NCI-H526 (cell line): ENCODE results near the gene IL17F.

ENCODE experiments used
- DNase-seq, 2 experiments: peaks; one replicate each; lab custom pipeline; 2025; lab: John Stamatoyannopoulos, UW

Gene IL17F

DNA sequence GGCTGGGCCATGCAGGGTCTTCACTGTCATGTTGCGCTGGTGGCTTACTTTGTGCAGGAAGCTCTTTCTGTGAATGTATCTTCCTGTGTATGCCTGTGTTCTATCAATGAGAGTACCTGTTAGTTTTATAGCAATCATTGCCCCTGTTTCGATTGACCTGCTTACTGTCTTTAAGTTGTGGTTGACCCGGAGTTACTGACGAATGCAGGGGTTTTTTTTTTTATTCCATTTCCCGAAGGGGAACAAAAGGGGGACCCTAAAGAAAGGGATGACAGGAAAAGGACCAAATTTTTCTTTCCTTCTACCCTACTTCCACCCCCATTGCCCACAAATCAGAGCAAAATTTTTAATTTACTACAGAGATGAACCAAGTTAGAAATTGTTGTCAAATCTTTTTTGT lies at the start of gene IL17F:
IL17F (minus strand) TSS at position 101 of the 400 bp plus-strand sequence; CDS start at position 30, 71 bp downstream.
- no peak for DNase-seq

DNA sequence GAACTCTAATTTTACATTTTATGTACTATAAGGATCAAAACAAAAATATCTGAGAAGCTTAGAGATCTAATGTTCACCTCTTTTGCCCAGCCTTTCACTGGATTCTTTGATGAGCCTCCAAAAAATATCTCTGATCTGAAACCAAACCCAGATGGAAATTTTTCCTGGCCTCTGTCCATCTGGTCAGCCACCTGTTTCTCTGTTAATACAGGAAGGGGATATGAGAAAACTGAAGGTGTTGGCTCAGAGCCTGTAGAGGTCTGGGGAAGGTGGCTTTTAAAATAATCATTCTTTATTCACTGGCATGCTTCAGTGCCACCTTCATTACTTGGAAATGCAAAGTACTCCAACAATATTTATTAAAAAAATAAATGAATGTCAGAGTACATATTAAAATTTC lies 48.8 kb upstream of the IL17F start:
- no peak for DNase-seq

DNA sequence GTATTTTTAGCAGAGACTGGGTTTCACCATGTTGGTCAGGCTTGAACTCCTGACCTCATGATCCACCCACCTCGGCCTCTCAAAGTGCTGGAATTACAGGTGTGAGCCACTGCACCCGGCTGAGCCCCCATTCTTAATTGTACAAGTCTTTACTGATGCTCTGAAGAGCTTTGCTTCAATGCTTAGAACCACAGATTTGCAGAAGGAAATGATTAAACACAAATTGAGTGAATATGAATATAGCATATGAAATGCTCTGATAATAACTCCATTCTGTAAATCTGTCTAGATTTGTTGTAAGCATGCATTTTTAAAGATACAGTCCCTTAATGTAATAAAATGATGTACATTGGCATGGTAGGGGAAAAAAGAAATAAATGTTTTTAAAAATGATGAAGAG lies 44.5 kb upstream of the IL17F start:
- no peak for DNase-seq

DNA sequence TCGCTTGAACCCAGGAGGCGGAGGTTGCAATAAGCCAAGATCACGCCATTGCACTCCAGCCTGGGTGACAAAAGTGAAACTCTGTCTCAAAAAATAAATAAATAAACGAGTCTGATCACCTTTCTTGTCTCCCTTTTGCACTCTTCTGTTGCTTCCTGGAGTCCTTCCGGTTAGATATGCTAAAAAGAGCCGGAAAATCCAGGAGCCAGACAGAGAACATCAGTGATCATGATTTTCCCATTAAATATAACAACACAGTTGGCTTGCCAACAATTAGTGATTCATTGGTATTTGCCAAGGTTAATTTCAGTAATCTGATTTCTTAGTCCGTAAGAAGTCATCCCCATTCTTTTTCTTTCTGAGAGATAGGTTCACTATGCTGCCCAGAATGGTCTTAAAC lies 43.9 kb upstream of the IL17F start:
- DNase-seq = no peak

DNA sequence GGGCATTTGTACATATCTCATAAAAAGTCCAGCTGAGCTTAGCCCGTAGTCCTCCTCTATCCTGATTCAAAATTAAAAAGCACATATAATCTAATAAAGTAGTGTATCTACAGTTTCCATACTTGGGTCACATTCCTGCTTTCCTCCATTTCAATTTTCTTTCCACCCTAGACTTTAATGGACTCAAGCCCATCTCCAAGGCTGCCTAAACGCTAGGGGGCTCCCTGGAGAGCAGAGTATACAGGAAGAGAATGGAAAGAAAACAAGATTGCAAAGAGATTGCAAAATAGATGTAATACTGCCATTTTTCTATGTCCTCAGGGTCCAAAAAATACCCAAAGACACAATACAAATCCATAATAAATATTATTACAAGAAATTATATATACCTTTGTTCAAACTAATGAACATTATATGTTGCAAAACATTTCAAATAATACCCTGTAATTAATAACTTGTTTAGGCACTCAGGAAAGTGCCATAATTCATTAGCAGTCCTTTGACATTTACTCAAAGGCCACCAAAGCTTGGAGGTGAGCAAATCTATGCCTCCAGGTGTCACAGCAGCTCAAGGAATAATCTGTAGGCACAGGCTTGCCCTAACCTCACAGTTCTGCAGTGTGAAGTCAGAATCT lies 42.6 kb upstream of the IL17F start:
- peak; percentile 53 to 73 for DNase-seq

DNA sequence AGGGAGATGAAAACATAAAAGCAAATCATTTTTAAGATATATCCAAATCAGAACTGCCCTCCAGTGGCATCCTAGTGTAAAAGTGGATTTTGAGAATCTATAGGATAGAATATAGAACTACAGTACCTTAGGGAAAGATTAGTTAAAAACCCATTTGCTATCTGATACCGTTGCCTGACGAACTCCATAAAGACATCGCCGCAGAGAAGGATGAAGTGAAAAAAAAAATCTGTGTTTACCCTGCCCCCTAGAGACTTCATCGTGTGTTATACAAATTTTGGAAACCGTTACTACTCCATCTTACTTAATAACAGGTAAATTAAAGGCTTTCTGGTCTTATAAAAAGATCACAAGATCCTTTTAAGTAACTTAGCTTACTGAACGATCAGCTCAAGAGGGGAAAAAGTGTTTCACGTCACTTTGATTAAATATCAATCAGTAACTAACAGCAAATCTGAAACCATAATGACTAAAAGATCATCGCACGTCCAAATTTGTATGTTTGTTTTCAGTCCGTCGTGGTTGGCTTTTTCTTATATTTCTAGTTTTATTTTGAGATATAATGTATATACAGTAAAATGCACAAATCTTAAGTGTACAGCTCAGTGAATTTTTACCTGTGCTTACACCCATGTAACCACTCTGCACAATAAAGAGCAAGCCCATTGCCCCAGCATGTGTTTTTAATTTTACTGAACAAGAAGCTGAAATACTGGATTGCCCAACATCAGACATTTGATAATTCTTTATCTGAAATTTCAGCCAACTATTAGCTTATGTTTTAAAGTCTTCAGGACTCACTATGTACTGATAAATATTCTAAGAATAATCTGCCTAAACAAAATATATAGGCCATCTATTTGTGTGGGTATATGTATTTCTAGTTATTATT lies 41.1 kb upstream of the IL17F start:
- DNase-seq = peak in 1 of 2 experiments; percentile 35

DNA sequence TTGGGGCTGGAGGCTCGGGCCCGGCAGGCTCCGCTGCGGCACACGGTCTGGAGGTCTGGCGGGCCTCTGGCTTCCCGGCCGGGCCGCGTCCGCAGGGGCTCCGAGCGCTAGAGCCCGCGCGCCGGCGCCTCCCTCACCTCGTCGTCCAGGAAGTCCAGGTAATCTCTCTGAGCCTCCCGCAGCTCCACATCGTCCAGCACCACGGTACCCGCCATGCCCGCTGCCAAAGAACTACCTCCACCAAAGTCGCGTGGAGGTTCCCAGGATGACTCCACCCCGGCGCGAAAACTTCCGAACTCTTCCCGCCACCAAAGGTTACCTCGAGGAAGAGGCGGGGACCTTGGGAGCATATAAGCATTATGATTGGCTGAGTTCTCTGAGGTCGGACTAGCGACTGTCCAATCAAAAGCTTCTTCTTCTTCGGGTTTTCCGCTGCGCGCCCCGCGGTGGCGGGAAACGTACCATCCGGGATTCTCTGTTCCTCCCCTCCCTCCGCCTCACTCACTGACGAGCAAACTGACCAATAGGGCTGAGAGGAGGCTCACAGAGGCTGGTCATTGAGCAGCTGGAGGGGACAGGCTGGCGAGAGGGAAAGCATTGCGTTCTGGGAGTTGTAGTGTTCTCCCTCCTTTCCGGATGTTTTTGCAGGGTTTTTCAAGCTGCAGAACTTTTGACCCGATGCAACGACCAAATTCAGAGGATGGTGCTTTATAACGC lies 40.3 kb upstream of the IL17F start, which contains the start of gene MCM3:
MCM3 (minus strand) TSS at position 283 of the 717 bp plus-strand sequence; CDS start at position 215, 68 bp downstream.
- DNase-seq = peak; percentile 99

DNA sequence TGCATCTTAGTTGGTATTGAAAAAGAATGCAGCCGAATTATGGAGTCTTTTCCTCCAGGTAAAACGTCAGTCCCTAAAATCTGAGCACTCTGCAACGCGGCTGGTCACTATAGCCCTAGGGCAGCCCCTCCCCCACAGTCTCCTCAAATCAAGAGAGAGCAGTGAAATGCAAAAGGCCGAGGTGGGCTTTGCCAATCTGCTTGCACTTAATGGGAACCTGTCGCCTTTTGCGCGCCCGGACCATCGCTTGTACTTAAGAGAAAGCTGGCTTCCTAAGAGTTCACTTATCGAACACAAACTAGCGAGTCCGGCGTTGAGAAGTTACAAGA lies 39.8 kb upstream of the IL17F start:
- peak; percentile 64 to 84 for DNase-seq

DNA sequence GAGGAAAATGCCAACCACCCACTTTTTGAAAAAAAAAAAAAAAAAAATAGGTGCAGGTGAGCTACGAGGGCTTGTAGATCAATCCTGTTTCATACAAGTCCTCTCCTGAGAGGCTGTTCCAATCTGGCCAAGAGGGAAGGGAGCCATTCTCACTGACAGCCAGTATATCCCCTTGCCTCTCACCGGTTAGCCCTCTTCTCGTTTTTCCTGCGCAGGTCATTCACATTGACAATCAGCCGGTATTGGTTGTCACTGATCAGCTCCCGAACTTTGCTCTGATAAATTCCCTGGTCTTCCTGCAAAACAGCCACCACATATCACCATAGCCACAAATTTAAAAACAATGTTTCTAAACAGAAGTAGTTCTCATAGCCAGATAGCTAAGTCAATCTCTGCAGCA lies 38.8 kb upstream of the IL17F start:
- no peak for DNase-seq

DNA sequence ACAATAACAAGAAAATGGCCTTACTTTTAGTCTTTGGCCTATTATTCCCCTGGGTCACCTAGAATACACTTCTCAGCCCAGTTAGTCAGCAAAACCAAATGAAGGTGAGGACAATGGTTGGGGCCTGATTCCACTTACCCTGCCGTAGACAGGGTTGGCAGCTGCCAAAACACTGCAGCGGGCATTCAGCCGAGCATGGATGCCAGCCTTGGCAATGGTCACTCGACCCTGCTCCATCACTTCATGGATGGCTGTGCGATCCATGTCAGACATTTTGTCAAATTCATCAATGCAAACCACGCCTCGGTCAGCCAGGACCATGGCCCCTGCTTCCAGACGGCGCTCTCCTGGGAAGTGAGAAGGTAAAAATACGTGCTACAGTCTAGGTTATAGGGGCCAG lies 31.8 kb upstream of the IL17F start:
- no peak for DNase-seq

DNA sequence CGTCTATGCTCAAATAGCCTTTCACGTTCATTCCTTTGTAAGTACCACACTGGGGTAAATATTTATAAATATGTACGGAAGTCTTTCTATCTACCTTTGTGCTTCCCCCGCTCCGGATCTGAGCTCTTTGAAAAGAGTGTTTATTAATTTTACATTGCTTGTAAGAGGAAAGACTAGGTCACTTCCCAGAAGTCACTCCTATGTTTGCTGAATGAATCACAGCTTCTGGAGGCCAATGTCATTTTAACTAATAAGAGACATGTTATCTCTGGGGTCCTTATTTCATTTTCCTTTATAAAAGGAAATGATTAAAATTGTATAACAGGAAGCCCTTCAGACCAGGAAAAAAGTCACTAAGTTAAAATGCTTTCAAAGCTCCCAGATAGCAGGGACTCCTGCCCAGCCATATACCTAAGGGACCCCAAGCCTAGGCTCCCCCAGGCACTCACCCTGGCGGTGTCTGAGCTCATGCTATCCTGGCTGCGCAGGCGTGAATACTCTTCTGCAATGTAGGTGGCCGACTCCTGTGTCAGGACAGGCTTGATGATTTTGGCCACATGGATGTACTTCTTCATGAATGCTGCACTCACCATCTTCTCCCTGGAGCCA lies 27.7 kb upstream of the IL17F start:
- DNase-seq = no peak

DNA sequence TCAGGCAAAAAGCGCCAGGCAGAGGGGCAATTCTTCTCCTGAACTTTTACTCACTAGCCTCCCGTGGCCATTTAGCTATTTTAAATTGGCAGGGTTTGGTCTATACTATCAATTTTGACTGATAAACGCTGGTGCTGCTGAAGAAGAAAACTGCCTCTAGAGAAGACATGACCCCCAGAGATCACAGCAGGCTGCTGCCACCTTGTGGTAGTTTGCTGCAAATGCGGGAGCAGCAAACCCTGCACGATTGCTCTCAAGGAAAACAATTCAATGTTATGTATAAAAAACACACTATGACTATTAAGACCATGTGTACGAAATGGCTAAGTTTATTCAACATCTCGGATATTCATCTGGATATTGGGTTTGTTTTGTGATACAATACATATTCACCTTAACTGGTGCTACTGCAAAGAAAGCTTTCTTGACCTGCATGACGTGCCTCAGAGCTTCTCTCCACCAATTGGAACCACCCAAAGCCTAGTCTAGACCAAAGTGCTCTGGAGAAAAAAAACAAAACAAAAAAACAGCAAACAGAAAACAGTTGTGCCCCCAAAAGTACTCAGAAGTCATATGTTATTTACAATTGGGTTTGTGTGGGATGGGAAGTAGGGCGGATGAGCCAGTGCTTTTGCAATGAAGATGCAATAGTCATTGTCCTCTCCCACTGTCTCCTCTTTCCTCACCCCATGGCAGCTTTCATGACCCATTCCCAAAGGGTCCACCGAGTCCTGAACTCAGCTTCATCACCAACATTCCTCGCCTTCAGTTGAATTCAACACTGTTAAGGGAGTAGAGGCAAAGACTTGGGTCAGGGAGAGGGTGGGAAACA lies 19.6 kb upstream of the IL17F start:
- DNase-seq = peak in 1 of 2 experiments; percentile 64

DNA sequence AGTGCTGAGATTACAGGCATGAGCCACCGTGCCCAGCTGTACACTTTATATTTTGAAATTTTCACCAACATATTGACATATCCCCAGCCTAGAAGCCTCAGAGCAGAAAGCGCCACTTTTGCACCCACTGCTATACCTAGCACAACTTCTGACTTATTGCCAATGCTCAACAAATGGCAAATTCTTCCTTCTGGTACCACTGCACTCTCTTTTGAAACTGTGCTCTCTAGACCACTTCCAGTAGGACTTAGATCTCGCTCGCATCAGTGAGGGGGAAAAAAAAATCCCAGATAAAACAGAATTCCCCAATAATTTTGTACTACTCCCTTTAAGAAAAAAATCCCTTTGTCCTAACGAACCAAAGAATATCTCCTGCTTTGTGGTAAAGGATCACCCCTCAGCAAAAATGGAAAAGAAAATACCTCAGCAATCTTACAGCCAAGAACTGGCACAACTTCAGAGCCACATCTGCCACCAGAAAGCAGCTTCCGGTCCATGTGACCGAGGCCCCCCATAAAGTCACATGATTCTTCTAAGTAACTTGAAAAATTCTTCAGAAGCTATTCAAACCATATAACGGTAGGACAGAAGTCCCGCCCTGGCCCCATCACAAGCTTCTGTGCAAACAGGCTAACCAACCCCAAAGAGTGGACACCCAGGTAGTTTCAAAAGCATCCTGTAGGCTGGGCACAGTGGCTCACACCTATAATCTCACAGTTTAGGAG lies 18.5 kb upstream of the IL17F start:
- no peak for DNase-seq

DNA sequence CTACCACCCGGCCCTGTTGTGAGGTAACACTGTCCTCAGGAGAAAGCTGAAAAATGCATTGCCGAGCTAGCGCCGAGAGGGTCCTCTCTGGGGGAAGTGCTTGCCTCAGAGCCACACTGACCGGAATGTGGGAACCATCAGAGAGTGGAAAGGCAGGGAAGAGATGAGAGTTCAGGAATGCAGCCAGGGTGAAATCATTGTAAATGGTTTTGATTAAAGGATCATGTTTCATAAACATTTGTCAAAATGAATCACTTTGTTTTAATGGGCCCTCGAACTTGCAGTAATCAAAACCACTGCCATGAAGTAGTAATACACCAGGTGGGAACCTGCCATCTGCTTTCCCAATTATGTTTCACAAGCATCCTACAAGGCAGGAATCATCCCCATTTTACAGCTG lies 16.9 kb upstream of the IL17F start:
- no peak for DNase-seq

DNA sequence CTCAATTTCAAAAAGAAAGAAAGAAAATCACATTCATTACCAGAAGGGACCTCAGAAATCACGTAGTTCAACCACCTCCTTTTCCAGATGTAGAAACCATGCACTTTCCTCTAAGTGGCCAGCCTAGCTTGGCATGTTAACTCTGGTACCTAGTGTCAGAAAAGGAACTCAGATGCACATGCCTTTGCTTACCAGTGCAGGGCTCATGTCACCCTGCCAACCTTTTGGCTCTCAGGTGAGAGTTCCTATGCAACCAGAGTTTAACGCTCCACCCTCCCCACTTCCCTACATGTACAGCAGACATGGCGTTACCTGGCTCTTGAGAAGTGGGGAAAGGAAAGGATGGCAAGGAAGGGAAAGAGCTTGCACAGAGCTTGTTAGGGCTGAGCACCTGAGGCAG lies 16.3 kb upstream of the IL17F start:
- DNase-seq = no peak

DNA sequence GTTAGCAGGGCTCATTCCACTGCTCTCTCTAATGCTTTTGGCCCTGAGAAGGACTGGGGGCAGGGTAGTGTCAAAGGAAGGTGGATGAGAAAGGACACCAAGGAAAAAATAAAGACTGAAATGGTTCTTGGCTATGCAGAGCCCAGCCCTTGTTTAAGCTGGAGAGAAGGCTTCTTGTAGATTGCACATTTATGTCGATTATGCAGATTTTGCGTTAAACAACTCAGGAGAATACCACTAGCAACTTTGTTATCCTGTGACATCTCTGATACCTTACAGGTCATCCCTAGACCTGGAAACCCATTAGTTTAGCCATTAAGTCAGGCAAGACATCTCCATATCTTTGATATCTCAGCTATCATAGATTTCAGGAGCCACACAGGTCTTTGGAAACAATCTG lies 11.1 kb upstream of the IL17F start:
- DNase-seq = no peak

DNA sequence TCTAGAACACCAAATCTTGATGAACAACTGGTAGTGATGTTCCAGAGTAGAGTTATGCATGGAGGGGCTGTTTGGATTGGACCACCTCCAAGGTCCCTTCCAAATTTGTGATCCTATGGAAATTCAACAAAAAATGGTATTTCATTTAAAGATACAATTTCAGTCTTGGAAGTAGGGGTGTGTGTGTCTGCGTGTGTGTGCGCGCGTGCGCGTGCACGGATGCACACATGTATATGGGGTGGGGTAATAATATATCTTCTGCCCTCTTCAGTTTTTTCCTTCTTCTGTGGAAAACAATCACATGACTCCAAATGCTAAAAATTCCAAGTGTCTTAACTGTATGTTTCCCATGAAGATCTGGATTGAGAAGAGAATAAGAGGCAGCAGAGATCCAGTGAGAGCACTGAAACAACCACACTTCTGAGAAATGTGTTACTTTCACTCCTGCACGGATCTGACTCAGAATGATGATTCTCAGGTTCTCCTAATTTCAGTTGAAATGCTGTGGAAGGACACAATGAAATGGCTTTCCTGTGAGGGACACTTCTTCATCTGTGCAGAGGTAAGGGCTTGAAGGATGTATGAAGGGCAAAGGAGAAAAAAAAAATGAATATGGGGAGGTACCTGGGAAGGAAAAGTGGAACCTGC lies 10.6 kb upstream of the IL17F start:
- DNase-seq = no peak

DNA sequence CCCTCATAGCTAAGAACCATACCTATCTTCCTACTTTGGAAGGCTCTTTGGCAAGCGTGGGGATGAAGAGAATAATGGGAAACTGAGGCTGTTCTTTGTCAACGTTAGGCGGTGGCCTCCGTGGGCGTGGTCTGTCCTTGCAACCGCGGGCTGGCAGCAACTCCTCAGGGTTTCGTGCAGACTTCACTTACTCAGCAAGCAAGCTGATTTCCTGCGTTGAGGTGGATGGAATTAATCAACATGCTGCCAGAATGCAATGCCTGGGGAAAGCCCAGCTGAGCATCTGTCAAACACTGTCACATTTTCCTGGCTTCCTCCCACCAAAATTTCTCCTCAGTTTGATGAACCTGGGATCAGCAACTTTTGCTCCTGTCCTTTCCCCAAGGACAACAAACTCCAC lies 9.2 kb upstream of the IL17F start:
- peak in 1 of 2 experiments; percentile 4 for DNase-seq

DNA sequence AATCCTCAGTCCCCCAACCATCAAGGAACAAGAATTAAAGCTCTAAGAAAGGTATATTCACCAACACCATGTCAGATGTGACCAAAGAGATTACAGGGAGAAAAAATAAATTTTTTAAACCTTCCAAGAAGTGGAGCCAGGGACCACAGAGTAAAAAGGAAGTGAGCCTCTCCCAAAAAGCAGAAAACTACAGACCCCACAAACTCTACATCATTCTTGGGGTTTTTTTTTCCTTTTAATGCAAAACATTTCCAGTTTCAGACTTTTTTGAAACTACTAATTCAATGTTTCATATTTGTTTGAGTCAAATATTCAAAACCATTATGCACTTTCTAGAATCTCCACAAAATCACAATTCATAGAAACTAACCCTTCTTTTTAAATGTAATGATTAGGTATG lies 6.8 kb upstream of the IL17F start:
- no peak for DNase-seq

DNA sequence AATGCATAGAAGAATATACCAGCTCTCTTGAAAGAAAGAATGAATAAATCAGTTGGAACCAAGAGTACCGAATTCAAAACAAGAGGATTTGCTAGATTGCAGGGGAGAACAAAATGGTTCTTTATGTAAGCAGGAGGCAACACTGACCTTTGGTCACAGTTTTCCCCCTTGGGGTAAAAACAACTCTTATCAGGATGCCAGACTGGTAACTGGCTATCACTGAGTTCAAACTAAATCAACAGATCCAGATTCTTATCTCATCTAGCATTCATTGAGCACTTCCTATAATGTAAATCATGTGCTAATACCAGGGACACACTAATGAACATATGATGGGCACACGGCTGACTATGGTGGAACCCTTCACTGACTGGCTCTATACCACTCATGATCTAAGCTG lies 4.8 kb upstream of the IL17F start:
- DNase-seq = no peak
